GM23248 (cell line): ENCODE measurements around the gene ACTG1.

Experiments
- EZH2 ChIP-seq: fragments of 200-600 bp; sonication (generic); IDR thresholded peaks from 2 replicates; pipeline ENCODE4 v1.6.1; 2018; ENCODE audit warnings: antibody characterized with exemption, mild to moderate bottlenecking; ENCODE audit not compliant: insufficient read depth, poor library complexity, severe bottlenecking
- EZH2phosphoT487 ChIP-seq: fragments of 200-600 bp; sonication (generic); IDR thresholded peaks from 2 replicates; pipeline ENCODE4 v1.6.1; 2018; ENCODE audit warnings: antibody characterized with exemption, moderate library complexity, mild to moderate bottlenecking, low read depth; ENCODE audit not compliant: insufficient read depth

GRCh38 chr17:81524039-81524864 lies 11.7 kb upstream of the ACTG1 start:
- no peak for TF ChIP-seq EZH2
- TF ChIP-seq EZH2phosphoT487 = no peak
